Osteocyte (in vitro differentiated cells): Measurements from ENCODE around the gene GNG4. TPM values are rescaled to one million over a fixed set of nuclear protein-coding genes. Genes with fewer than 3 reads are reported as not detected.
"Not testable (repeated sequence)": the region's sequence is repeated elsewhere in the genome, so short reads cannot be mapped to it uniquely, and the experiment has no call there.

Experiments used
- DNase-seq: peaks from one replicate; pipeline ENCODE4 v3.0.0; 2021; ENCODE audit warnings: mixed read lengths; ENCODE audit not compliant: unreplicated experiment; ENCODE audit errors: extremely low spot score
- H3K27ac Mint-ChIP-seq: one replicate; pipeline ENCODE4 v1.8.0; 2021; ENCODE audit warnings: mild to moderate bottlenecking, mixed read lengths; ENCODE audit not compliant: unreplicated experiment
- H3K27me3 Mint-ChIP-seq: one replicate; pipeline ENCODE4 v1.8.0; 2021; ENCODE audit warnings: mixed read lengths; ENCODE audit not compliant: unreplicated experiment
- H3K36me3 Mint-ChIP-seq: one replicate; pipeline ENCODE4 v1.8.0; 2021; ENCODE audit warnings: mixed read lengths; ENCODE audit not compliant: unreplicated experiment
- H3K4me1 Mint-ChIP-seq: one replicate; pipeline ENCODE4 v1.8.0; 2021; ENCODE audit warnings: mixed read lengths; ENCODE audit not compliant: unreplicated experiment
- H3K4me3 Mint-ChIP-seq: one replicate; pipeline ENCODE4 v1.8.0; 2021; ENCODE audit warnings: mild to moderate bottlenecking, moderate library complexity, mixed read lengths; ENCODE audit not compliant: unreplicated experiment
- H3K9me3 Mint-ChIP-seq: one replicate; pipeline ENCODE4 v1.8.0; 2021; ENCODE audit warnings: mixed read lengths; ENCODE audit not compliant: unreplicated experiment
- total RNA-seq: library from RNA; stranded (reverse); gene quantifications from 2 replicates; pipeline ENCODE4 v1.2.1, GENCODE V29; 2021
- TF ChIP-seq, protein P1 (sequence below): fragments of 200-600 bp; sonication (generic); IDR thresholded peaks from 2 replicates; pipeline ENCODE4 v1.5.0; 2021; ENCODE audit warnings: antibody characterized with exemption, mild to moderate bottlenecking, moderate library complexity

Gene GNG4
- total RNA-seq, 1 donor from 2014 or later: 0.83 TPM

- H3K4me3 Mint-ChIP-seq: no peak overlapping the region
- DNase-seq: no peak
These were observed 66.0 kb downstream of the GNG4 start for GRCh38 chr1:235583511-235584001.

DNA sequence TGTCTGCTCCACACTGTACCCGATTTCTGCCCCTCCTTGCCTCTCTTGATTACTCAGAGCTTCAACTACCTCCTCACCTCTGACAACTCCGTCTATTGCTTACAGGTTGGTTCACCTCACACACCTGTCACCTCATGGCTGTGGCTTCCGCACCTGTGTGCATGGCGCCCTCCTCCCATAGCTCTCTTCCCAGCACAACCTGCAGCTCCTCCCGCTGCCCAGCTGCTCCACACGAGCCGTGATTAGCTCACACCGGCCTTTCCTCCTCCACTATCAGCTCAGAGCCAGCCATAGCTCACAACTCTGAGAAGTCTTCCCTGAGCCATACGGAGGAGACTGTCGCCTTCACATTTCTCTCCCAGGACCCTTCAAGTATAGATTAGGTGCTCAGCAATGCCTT is 67.5 kb downstream of the GNG4 start:
- Mint-ChIP-seq H3K4me1 (no peaks in the 10 kb centered on the region), H3K4me3 (no peak overlapping the region), H3K27ac (no peak overlapping the region), H3K27me3 (peaks cover 13% of the 10 kb centered on the region), H3K36me3 (peaks cover 1% of the 10 kb centered on the region), H3K9me3 (no peaks in the 10 kb centered on the region)
- TF ChIP-seq, protein P1, sequence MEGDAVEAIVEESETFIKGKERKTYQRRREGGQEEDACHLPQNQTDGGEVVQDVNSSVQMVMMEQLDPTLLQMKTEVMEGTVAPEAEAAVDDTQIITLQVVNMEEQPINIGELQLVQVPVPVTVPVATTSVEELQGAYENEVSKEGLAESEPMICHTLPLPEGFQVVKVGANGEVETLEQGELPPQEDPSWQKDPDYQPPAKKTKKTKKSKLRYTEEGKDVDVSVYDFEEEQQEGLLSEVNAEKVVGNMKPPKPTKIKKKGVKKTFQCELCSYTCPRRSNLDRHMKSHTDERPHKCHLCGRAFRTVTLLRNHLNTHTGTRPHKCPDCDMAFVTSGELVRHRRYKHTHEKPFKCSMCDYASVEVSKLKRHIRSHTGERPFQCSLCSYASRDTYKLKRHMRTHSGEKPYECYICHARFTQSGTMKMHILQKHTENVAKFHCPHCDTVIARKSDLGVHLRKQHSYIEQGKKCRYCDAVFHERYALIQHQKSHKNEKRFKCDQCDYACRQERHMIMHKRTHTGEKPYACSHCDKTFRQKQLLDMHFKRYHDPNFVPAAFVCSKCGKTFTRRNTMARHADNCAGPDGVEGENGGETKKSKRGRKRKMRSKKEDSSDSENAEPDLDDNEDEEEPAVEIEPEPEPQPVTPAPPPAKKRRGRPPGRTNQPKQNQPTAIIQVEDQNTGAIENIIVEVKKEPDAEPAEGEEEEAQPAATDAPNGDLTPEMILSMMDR: no peak
- no peak for DNase-seq

More at GRCh38 chr1:235583511-235584001, 66.0 kb downstream of the GNG4 start:
- no peak overlapping the region for H3K27ac Mint-ChIP-seq
- no peaks in the 10 kb centered on the region for H3K36me3 Mint-ChIP-seq
- H3K27me3 Mint-ChIP-seq: peaks cover 13% of the 10 kb centered on the region
- TF ChIP-seq, protein P1: peak; percentile 24
- H3K9me3 Mint-ChIP-seq: no peaks in the 10 kb centered on the region
- H3K4me1 Mint-ChIP-seq: no peaks in the 10 kb centered on the region

DNA sequence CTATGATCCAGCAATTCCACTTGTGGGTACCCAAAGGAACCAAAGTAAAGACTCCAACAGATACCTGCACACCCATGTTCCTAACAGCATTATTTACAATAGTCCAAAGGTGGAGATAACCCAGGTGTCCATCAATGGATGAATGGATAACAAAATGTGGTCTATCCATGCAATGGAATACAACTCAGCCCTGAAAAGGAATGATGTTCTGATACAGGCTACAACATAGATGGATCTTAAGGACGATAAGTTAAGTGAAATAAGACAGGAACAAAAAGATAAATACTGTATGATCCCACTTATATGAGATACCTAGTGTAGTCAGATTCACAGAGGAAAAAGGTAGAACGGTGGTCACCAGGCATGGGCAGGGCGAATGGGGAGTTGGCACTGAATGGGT is 69.7 kb downstream of the GNG4 start:
- no peak for DNase-seq
- Mint-ChIP-seq H3K9me3 (no peaks in the 10 kb centered on the region), H3K27ac (no peak overlapping the region), H3K4me1 (no peaks in the 10 kb centered on the region), H3K4me3 (no peak overlapping the region), H3K27me3 (peaks cover 1% of the 10 kb centered on the region), H3K36me3 (peaks cover 1% of the 10 kb centered on the region)
- TF ChIP-seq, protein P1: no peak

- Mint-ChIP-seq H3K4me1 (no peaks in the 10 kb centered on the region), H3K27ac (no peak overlapping the region), H3K9me3 (no peaks in the 10 kb centered on the region), H3K27me3 (no peaks in the 10 kb centered on the region), H3K36me3 (peaks cover 1% of the 10 kb centered on the region), H3K4me3 (no peak overlapping the region)
- TF ChIP-seq, protein P1: no peak
- no peak for DNase-seq
These were observed 74.0 kb downstream of the GNG4 start for GRCh38 chr1:235575597-235575996.

DNA sequence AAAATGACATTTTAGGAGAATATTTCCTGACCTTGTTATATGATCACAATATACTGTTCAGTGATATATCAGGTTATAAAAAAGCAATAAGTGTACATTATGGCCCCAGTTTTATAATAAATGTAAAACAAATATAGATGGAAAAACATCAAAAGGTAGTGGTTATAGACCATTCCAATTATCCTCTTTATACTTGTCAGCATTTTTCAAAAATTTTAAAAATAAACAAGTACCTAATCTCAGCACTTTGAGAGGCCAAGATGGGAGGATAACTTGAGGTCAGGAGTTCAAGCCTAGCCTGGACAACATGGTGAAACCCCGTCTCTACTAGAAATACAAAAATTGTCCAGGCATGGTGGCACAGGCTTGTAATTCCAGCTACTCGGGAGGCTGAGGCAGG is 75.7 kb downstream of the GNG4 start:
- H3K27me3 Mint-ChIP-seq: no peaks in the 10 kb centered on the region
- H3K36me3 Mint-ChIP-seq: peaks cover 1% of the 10 kb centered on the region
- H3K27ac Mint-ChIP-seq: no peak overlapping the region
- H3K4me1 Mint-ChIP-seq: no peaks in the 10 kb centered on the region
- no peaks in the 10 kb centered on the region for H3K9me3 Mint-ChIP-seq
- TF ChIP-seq, protein P1: no peak
- no peak for DNase-seq
- H3K4me3 Mint-ChIP-seq: no peak overlapping the region

DNA sequence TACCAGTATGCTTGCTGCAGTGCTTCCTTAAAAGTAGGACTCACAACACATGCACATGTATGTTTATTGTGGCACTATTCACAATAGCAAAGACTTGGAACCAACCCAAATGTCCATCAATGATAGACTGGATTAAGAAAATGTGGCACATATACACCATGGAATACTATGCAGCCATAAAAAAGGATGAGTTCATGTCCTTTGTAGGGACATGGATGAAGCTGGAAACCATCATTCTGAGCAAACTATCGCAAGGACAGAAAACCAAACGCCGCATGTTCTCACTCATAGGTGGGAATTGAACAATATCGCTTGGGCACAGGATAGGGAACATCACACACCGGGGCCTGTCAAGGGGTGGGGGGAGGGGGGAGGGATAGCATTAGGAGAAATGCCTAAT is 76.6 kb downstream of the GNG4 start:
- H3K4me1 Mint-ChIP-seq, H3K36me3 Mint-ChIP-seq, DNase-seq, H3K9me3 Mint-ChIP-seq, H3K27me3 Mint-ChIP-seq, H3K4me3 Mint-ChIP-seq, H3K27ac Mint-ChIP-seq: not testable (repeated sequence)
